NCI-H2081 (cell line): ENCODE results near the gene ENDOU.

Source experiments
- DNase-seq, 2 experiments: peaks; one replicate each; lab custom pipeline; 2025; lab: John Stamatoyannopoulos, UW

The ENDOU gene, protein sequence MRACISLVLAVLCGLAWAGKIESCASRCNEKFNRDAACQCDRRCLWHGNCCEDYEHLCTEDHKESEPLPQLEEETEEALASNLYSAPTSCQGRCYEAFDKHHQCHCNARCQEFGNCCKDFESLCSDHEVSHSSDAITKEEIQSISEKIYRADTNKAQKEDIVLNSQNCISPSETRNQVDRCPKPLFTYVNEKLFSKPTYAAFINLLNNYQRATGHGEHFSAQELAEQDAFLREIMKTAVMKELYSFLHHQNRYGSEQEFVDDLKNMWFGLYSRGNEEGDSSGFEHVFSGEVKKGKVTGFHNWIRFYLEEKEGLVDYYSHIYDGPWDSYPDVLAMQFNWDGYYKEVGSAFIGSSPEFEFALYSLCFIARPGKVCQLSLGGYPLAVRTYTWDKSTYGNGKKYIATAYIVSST

GRCh38 chr12:47725091-47725772 lies at the start of gene ENDOU:
ENDOU (minus strand) TSS chr12:47725490; CDS start chr12:47725413, 77 bp downstream.
- DNase-seq = no peak

DNA sequence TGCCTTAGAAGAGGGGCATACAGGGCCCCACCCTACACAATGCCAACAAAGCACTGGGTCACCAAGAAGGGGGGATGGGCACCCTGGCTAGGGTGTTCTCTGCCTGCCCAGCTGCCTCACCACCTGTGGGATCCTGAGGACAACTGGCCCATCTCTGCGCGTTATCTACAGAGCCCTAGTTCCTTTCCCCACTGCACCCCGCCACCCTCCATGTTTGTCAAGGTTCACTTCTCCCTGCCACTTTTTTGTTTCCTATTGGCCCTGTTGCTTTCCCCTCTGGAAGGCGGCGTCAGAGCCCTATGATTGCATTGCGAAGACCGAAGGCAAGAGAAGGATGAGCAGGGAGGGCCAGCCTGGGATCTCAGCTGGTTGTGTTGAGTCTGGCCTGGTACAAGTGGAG lies 49.4 kb upstream of the ENDOU start:
- no peak for DNase-seq

DNA sequence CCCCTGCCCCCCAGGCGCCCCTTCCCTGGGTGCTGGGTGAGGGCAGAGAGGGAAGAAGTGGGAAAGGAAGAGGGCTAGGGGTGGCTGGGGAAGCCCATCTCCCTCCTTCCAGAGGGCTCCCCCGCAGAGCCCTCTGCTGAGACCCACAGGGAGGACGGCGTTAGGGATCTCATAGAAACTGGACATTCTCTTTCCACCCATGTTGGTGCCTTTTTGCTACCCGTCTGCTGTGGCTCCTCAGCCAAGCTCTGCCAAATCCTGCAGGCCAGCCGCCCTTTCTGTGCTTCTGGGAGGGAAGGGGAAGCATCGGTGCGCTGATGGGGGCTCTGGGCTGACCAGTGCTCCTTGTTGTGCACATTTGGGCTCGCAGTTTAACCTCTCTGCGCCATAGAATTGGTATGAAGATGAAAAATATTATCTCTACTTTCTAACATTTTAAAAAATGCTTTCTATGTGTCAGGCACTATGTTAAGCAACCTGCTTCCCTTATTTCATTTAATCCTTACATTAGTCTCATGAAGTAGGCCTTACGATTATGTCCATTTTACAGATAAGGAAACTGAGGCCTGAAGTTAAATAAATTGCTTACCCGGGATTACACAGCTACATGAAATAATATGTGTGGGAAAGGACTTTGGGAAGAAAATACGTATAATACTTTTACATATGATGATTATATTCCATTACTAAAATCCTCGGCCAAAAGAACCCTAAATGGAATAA lies 48.7 kb upstream of the ENDOU start:
- no peak for DNase-seq

DNA sequence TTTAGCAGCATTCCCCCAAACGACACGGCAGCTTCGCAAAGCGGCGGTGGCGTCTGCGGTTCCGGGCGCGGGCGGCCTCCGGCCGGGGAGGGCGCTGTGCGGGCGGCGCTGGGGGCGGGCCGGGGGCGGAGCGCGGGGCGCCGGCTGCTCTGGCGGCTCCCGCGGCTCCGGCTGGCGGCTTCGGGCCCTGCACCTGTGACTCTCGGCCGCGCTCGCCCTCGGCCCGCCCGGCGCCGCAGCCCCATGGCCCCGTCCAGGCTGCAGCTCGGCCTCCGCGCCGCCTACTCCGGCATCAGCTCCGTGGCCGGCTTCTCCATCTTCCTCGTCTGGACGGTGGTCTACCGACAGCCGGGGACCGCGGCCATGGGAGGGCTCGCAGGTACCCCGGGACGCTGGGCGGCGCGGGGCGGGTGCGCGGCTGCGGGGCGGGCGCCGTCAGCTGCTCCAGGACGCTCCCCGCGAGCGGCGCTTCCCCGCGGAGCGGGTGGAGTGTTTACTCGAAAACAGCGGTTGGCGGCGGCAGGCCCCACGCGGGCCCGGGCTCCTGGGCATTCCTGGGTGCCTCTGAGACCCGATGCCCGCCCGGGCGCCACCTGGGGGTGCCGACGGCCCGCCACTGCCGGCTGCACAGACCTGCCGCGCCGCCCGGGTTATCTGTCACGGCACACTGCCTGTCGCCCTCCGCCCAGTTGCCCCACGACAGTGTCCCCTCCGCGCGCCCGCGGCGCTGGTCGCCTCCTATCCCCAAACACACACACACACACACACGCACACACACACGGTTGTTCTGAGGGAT lies 48.0 kb upstream of the ENDOU start, which contains the start of gene SLC48A1:
Gene SLC48A1, plus strand, starts transcription at position 177 of the 796 bp plus-strand sequence. Its CDS starts 67 bp downstream, at position 244.
- DNase-seq = peak; percentile 62 to 77

- no peak for DNase-seq
Observed at GRCh38 chr12:47772738-47773061, 47.4 kb upstream of the ENDOU start.

DNA sequence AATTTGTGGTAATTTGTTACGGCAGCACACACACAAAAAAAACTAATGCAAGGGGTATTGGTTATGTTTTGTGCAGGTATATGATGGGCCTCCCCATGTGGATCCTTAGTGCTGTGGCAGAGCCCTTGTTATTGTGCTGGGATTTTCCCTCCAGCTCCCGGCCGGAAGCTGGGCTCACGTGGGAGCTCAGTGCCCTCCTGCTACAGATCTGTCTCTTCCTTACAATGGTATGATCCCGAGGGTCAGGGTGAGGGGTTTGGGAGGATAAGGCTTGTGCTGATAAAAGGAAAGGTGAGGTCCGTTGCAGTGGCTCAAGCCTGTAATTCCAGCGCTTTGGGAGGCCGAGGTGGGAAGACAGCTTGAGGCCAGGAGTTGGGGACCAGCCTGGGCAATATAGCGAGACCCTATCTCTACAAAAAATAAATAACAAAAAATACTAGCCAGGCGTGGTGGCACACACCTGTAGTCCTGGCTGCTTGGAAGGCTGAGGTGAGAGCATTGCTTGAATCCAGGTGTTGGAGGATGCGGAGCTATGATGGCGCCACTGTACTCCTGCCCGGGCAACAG lies 46.9 kb upstream of the ENDOU start:
- DNase-seq = no peak

DNA sequence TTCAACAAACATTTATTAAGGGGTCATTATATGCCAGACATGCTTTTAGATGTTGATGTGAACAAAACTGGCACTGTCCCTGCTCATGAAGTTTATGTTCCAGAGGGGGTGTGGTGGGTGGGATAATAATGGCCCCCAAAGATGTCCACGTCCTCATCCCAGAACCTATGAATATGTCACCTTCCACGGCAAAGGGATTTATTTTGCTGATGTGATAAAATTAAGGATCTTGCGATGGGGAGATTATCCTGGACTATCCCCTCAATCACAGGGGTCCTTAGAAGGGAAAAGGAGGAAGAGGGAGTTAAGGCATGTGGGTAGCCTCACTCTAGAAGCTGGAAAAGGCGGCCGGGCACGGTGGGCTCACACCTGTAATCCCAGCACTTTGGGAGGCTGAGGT lies 46.0 kb upstream of the ENDOU start:
- DNase-seq = no peak

GRCh38 chr12:47770086-47770726 lies 44.9 kb upstream of the ENDOU start:
- DNase-seq = no peak

DNA sequence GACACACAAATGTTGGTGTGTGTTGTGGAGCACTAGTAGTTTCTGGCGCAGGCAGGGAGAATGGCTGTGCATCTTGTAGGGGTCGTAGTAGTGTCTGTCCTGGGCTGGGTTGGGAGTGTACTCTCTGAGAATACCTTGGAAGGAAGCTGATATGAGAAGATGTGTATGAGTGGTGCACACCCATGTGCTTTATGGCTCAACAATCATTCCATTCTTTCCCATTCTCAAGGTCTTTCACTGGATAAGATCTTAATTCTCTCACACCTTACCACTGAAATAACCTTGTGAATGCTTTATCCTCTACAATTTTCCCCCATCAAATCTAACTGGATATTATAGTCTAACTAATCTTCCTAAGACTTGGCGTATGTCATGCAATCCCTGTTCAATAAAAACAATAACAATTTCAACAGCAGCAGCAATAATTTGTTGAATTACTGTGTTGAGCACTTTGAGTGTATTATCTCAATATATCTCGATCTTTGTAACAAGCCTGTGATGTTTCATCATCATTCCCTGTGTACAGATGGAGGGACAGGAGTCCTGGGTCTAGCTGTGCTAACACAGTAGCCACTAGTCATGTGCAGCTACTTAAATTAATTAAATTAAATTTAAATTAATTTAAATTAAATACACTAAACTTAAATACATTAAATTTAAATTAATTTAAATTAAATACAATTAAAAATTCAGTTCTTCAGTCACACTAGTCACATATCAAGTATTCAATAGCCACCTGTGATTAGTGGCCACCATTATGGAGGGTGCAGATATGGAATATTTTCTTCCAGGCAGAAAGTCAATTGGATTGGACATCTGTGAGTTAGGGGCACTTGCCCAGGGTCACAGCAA lies 44.2 kb upstream of the ENDOU start:
- DNase-seq = no peak

DNA sequence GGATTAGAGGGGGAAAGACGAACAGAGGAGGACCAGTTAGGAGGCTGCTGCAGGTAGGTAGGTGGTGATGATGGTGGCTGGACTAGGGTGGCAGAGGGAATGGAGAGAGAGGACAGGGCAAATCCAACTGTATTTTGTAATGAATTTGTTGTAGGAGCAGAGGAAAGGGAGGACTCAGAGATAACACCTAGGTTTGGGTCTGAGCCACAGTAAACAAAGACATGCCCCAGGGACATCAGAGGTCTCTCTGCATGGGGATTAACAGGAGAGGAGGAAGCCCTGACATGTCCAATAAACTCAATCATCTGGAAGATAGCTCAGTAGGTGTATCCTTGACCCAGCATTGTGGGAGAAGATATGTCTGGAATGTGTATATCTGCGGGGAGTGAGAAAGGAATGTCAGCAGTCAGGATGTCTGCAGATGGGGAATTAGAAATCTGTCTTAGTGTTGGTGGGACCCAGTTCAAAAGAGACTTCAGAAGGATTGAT lies 43.1 kb upstream of the ENDOU start:
- DNase-seq = no peak

DNA sequence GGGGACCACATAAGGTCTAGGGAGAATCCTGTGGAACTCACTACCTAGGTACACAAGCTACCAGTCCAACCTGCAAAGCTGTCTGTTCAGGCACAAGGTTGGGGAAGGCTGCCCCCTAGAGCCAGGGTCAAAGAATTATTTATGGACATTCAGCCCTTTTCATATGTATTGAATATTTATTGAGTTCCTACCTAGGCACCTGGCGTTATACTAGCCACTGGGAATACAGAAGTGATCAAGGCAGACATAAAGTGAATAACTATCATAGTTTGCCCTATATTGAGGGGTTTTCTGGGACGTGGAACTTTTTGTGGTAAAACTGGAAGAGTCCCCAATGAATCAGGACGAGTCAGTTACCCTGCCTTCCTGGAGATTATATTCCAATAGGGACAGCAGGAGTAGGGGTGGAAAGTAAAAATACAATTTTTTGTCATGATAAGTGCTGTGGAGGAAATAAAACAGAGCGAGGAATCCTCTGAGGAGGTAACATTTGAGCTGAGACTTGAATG lies 42.0 kb upstream of the ENDOU start:
- DNase-seq = peak; percentile 39 to 62

GRCh38 chr12:47766502-47767215 lies 41.4 kb upstream of the ENDOU start:
- DNase-seq = no peak

- no peak for DNase-seq
Observed at GRCh38 chr12:47763481-47764346, 38.4 kb upstream of the ENDOU start.

- DNase-seq = no peak
Observed at GRCh38 chr12:47762850-47763465, 37.7 kb upstream of the ENDOU start.

GRCh38 chr12:47758834-47759690 lies 33.8 kb upstream of the ENDOU start, which contains the start of gene RAPGEF3:
RAPGEF3 (minus strand) TSS chr12:47758880; CDS start chr12:47758556, 324 bp downstream.
- peak; percentile 64 to 70 for DNase-seq

GRCh38 chr12:47758584-47758833 lies 33.2 kb upstream of the ENDOU start:
- no peak for DNase-seq
